ENCODE data around the gene ANKRD53.

Gene ANKRD53, protein sequence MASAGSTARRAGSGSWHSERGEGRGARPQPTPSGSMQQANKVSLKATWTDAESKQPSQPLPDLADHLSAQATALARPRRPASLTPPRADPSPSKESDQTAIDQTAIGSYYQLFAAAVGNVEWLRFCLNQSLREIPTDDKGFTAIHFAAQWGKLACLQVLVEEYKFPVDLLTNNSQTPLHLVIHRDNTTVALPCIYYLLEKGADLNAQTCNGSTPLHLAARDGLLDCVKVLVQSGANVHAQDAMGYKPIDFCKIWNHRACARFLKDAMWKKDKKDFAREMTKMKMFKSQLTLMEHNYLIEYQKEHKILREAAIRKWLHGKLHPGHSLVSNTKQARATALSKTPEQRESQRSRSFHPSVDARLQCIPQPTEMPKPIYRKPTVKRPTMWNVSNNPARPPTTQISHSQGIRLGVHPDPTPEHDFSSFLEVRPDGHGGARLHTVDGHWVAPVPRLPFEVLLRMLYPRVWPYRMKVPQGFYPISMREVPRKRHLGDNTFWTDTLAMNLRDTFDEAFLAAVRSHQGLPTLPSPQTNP

DNA sequence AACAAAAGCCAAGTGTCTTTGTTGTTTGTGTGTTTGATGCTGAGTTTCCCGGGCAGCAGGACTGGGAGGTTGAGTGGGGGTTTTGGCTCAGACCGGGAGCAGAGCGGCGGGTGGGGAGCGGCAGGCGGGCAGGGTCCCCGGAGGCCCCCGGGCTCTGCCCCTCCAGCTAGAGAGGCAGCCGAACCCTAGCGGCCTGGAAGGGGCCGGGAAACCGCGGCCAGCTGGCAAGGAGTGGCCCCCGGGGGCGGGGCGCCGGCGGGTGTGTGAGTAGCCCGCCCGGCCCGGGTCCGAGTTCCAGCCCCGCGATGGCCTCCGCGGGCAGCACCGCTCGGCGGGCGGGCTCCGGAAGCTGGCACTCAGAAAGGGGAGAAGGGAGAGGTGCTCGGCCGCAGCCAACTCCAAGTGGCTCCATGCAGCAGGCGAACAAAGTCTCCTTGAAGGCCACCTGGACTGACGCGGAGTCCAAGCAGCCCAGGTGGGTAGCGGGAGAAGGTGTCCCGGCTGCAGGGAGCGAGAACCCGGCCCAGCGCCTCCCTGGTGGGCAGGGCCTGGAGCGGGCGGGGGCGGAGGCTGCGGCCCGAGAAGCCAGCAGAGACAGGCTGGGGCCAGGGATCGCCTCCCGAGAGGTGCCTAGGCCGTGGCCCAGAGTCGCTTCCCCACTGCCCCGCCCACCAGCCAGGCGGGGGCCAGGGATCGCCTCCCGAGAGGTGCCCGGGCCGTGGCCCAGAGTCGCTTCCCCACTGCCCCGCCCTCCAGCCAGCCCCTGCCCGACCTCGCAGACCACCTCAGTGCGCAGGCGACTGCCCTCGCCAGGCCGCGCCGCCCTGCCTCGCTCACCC is at the start of gene ANKRD53:
ANKRD53 (plus strand) TSS at position 290 of the 839 bp plus-strand sequence; CDS start at position 306, 16 bp downstream.
- DNase-seq (ENCODE audit: low spot score) = no peak

DNA sequence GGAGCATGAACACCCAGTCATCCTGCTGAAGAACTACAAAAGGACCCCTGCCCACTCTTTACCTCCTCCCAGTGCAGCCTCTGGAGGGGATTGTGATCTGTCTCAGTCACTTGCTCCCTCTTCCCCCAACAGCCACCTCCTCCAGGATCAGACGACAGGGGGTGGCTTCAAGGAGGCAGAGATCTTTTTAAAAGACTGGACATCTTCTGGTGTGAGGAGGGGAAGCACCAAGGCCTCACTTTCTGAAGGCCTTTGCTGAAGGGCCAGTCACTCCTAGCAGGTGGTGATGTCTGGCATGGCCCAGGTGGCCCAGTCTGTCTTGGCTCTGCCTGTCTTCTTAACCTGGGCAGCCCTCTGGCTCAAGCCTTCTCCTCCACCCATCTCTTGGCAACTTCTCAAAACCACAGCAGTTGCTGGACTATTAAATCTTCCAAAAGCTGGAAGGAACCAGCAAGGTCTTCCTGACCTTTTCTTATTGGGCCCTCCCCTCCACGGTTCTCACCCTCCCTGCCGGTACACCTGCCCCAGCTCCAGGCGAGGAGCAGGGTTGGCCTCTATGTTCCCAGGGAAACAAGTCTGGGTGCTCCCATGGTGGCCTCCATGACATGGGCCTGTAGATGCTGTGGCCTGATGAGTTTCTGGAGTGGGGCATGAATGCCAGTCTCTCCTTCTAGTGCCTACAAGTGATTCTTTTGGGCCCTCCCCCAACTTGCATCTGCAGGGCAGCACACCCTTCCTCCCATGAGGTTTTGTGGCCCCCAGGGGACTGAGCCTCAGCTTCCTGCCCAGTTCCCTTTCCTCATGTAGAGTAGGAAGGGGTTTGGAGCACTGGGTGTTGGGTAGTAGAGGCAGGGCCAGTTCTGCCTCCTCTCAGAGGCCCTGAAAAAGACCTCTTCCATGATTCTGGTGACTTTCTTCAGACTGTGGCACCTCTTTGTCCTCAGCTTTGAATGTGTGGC is 47.8 kb upstream of the ANKRD53 start:
- DNase-seq (ENCODE audit: low spot score) = no peak

DNA sequence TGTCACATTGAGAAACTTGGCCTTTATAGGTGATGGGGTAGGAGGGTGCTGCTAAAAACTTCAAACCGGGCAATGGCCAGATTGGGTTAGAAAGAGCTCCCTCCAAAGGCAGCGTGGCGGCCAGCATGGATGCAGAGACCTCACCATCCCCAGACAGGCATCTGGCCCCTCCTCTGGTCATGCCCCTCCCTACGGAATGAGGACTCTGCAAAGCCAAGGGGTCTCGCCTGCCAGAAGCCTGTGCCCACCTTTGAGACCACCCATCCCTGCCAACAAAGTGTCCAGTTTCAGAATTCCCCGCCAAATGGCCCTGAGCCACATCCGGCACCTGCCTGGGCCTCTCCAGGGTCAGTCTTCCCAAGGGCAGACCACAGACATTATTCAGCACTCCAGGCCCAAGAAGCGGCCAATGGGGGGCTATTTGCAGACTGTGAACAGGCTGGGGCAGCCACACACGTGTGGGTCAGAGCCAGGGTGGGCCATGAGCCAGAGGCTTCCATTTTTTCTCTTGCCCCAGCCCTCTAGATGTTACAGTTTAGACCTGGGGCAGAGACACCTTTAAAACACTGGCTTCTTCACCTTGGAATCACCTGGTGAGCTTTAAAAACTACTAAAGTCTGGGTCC is 46.9 kb upstream of the ANKRD53 start:
- no peak for DNase-seq (ENCODE audit: low spot score)

DNA sequence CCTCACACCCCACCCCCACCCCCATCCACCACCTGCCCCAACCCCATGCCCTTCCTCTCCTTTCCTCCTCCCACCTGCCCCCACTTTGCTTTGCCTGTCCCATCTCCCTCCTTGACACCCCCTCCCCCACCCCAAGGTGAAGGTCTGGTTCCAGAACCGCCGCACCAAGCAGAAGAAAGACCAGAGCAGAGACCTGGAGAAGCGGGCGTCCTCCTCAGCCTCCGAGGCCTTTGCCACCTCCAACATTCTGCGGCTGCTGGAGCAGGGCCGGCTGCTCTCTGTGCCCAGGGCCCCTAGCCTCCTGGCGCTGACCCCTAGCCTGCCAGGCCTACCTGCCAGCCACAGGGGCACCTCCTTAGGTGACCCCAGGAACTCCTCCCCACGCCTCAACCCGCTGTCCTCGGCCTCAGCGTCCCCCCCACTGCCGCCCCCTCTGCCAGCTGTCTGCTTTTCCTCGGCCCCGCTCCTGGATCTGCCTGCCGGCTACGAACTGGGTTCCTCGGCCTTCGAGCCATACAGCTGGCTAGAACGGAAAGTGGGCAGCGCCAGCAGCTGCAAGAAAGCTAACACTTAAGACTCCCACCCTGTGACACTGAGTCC is 45.7 kb upstream of the ANKRD53 start:
- no peak for DNase-seq (ENCODE audit: low spot score)

DNA sequence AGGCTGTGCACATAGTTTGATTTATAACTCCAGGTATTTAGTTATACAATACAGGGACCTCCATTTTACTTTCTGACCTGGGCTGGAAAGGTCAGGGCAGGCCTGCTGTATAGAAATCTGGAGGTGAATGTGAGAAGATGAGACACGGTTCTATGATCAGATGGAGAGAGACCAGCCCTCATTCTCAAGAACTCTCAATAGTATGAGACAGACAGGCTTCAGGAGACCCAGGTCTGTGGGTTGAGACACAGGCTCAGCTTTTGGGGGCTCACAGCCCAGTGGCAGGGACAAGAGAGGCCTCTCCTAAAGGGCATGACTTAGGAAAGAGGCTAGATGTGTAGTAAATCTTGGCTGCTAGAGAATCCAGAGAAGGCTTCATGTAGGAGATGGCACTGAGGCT is 43.4 kb upstream of the ANKRD53 start:
- DNase-seq (ENCODE audit: low spot score) = no peak

DNA sequence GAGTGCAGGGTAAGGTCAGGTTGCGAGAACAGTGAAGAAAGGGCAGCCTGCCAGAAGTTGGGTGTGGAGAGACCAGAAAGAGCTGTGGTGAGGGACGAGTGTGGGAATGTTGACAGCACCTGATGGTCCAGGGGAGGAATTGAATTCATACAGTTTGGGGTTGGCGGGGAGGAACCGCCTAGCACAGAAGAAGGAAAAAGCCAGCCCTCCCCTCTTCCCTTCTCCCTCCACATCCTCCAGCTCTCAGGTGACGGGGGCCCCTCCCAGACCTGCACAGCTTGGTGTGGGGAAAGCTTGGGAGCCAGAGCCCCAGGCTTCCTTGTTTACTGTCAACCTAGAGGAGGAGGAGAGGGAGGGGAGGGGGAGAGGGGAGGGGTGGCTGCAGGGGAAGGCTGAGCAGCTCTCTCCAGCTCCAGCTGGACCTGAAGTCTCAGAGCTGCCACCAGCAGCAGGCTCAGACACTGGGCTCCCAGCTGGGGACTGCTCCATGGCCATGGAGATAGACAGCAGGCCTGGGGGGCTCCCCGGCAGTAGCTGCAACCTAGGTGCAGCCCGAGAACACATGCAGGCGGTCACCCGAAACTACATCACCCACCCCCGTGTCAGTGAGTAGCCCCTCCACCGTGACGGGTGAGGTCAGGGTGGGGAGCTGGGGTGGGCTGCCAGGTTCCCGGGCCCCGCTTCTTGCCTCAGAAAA is 42.8 kb upstream of the ANKRD53 start, which contains the start of gene ATP6V1B1:
ATP6V1B1 (plus strand) TSS at position 433 of the 697 bp plus-strand sequence; CDS start at position 488, 55 bp downstream.
- no peak for DNase-seq (ENCODE audit: low spot score)

DNA sequence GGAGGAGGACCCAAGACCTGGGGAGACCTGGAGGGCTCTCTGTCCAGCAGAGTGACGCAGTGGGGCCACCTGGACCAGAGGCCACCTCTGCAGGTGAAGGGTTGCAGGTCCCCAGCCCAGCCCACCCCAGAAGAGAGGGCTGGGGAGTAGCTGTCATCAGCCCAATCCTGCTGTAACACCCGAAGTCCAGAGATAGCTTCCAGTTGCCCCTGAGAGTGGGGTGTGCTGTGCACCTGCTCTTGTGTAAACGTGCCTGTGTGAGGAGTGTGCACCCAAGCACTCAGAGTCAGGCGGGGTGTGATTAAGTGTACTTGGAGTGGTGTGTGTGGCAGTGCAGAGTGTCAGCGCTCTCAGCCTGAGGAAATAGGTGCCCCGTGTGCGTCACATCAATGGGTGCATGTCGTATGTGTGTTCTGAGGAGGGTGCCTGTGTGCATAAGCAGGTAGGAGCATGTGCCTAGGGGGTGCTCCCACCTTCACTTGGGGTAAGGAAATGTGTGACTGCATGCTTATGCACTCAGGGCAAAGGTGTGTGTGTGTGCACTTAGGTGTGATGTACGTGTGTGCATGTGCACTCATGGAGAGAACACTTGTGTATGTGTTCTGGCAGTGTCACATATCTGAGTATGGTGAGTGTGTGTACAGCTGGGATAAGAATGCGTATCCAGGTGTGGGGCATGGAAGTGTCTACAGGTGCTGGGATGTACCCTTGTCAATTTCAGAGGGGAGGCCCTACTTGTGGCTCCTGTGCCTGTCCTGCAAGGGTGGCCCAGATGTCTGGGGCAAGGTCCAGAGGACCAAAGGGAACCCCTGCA is 42.1 kb upstream of the ANKRD53 start:
- DNase-seq (ENCODE audit: low spot score) = no peak

DNA sequence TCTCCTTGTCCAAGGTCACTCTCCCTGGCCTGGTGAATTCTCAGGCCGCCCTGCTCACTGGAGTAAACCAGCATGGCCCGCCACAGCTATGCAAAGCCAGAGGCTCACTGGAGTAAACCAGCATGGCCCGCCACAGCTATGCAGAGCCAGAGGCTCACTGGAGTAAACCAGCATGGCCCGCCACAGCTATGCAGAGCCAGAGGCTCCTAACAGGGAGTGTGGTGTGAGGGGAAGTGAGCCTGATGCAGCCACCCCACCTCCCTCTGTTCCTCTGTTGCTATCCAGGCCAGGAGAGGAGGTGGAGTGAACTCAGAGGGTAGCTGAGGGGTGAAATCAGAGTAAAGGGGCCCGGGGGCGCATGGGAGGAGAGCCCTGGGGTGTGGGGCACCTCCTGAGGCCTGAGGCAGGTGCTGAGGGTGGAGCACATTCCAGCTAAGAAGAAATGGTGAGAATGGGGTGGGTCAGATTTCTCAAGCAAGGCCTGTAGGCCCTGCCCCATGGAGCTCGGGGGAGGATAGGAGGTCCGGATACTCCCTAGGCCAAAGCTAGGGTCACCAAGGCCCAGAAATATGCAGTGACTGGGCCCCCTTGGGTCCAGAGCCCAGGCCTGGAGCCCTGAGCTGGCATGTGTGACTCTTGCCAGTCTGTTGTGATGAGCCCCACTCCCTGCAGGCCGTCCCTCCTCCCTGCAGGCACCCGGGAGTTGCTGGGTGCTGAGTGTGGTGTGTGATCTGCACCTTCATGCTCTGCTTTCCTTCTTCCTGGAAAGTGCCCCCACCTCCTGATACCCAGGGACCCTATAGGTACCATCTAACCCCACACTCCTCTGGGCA is 41.2 kb upstream of the ANKRD53 start:
- no peak for DNase-seq (ENCODE audit: low spot score)

DNA sequence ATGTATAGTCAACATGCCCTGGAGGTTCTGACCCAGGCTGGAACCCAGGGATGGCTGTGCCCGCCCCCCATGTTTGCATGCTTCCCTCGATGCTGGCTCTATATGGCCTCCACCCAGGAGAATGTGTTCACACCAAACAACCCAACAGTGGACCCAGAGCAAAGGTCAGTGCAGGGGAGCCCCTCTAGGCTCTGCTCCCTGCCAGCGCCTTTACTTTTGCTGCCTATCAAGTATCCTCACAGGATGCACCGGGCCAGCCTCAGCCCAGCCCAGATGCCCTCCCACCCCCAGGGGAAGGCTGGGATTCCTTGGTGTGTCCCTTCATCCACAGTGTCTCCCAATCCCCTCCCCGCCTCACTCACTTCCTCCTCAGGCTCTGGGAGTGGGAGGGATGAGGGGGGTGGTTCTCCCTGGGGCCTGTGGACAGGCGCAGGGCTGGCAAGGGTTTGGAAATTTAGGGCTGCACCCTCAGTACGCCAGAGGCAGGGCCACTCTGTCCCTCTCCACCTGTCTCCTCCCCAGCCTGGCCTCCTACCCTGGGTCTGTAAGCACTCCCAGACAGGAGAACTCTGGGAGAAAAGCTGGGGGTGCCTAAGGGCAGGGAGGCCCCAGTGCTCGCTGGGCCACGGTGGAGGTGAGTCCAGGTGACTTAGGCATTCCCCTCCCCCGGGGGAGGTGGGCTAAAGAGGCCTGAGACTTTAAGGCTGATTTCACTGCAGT is 40.4 kb upstream of the ANKRD53 start:
- DNase-seq (ENCODE audit: low spot score) = no peak

DNA sequence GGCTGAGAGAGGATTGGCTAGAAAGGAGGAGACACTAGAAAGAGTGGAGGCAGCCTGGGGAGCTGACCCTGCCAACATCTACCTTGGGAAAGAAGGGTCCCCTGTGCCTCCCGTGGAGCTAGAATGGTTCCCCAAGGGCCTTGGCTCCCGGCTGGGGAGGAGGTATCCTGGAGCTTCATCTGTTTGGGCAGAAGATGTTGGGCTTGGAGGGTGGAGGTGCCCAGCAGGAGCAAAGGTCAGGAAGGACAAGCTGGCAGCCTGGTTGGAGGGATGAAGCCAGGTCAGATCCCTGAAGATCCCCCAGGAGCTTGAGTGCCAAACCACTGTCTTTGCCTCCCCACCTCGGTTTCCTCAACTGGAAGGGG is 39.9 kb upstream of the ANKRD53 start:
- DNase-seq (ENCODE audit: low spot score) = no peak

DNA sequence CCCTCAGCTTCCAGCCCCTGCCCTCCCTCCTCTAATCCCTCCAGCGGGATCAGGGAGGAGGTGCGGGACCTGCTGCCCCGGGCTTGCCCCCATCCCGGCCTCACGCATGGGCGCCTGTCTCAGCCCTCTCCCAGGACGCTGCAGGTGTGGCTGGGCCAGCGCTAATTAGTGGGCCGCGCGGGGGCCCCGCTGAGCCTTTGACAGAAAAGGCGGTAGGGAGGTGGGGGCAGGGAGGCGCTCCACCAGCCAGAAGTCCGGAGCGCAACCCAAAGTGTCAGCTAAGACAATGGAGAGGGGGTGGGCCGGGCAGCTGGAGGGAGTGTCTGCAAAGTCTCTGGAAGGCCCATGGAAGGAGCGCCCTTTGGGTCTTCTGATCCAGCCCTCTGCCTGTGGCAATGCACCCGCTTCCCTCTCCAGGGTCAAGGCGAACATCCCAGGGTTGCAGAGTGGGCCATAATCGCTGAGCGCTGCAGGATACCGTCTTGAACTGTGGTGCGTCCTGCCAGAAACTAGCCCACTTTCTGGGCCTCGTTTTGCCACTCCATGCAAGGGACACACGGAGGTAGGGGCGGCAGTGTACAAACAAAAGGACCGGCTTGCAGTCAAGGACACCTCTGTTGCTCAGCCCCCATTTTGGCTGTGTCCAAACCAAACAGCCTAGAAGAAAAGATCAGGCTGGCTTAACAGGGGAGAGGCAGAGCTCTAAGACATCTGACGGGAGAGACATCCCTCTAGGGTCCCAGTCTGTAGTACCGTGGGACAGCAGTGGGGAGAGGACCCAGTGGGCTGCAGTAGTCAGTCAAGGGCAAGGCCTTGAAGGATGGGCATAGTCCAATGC is 39.2 kb upstream of the ANKRD53 start:
- no peak for DNase-seq (ENCODE audit: low spot score)

DNA sequence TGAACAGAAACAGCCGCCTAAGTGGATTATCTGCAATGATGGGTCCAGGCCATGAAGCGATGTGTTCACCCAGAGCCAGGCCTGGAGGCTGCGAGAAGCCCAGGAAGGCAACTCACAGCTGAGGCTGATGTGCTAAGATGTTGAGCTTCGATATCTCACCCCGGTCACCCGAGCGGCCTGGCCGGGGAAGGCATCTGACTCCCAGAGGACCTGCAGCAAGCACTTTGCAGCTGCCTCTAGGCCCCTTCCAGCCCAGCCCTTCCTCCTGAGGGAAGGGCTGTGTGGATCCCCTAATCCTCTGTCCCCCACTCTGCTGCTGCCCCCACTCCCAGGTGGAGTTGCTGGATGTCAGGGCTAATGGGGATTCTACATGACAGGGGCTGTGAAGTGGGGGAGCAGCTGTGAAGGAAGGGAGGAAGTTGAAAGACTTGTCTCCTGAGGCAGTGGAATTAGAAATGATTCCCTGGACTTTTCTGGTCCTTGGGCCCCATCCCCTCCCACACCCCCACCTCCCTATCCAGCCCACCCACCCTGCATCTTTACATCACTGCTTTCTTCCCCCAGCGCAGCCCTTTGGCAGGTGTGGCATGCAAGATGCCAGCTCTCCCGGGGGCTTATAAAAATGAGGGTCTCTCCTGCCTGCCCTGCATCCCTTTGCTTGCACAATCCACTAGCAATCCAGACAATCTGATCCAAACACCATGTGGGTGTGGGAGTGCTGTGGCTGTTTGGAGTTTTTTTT is 38.4 kb upstream of the ANKRD53 start:
- DNase-seq (ENCODE audit: low spot score) = no peak

DNA sequence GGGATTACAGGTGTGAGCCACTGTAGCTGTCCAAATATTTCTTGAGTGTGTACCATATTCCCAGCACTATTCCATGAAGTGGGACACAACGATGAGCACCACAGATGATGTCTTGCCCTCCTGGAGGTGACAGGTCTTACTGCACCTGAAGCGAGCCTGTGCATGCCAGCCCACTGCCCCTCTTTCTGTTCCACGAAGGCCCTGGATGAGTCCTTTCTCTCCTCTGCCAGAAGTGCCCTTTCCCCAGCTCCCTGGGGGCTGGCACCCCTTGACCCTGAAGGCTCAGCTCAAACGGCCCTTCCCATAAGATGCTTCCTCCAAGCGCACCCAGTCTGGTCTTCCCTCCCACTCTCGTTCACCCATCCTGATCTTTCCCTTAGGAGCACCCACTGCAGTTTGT is 37.2 kb upstream of the ANKRD53 start:
- DNase-seq (ENCODE audit: low spot score) = no peak

DNA sequence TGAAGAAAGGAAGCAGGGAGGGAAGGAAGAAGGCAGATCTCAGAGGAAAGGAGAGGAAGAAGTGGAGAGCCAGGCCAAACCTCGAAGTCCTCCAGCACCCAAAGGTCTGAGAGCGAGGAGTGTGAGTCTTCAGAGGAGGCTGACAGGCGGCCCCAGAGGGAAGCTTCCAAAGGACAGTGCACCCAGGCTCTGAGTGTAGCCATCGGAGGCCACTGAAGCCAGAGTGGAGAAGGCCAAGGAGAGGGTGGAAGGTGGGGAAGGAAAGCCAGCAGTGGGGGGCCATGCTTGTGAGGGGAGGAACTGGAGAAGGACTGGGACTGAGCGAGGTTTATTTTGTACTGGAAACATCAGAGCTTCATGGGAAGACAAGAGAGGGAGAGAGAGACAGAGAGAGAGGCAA is 36.7 kb upstream of the ANKRD53 start:
- no peak for DNase-seq (ENCODE audit: low spot score)

DNA sequence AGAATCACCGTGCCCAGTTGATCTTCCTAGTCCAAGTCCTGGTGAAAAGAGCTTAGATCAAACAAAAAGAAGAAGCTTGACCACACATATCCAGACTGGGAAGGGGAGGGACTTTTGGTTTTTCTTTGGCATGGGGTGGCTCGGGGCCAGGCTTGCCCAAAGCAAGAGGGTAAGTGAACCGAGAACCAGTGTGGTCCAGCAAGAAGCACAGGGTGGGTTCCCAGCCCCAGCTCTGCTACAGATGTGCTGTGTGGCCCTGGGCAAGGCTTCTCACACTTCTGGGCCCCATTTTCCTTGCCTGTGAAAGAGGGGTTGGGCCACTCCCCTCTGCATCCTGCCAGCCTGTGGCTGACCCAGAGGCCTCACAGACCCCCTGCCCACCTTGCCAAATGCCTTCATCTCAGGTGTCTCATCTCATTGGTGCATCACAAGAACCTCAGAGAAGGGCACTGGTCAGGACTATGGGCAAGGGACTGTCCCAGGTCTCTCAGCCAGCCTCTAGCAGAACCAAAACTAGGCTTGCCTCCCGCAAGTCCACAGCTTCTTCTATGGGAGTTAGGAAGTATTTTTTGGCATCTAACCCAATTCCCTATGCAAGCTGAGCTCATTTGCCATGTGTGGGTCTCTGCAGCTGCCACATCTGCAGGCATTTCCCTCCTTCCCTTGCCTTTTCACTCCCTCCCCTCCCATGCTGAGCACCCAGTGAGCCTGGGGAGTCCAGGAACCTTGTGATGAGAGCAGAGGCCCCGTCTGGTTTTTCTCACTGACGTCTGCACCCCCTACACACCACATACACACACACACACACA is 35.8 kb upstream of the ANKRD53 start:
- no peak for DNase-seq (ENCODE audit: low spot score)

All from kidney capillary endothelial cell (primary cell).